Right lobe of liver (tissue), 6 donors: ENCODE data around the gene SLC24A3. TPM values are rescaled to one million over a fixed set of nuclear protein-coding genes. Genes with fewer than 3 reads are reported as not detected.
A peak's percentile ranks its signal among the peaks of the same experiment; 100 is the strongest.

Experiments
- ATAC-seq, 4 donors: fragments of 200-7000 bp; cut with Tn5 transposase; one replicate each; pipeline ENCODE4 v1.9.1; 2020; ENCODE audit warnings: mild to moderate bottlenecking in 4 of 4, moderate library complexity in 4 of 4
- DNase-seq, 3 donors: peaks; one replicate each; pipeline ENCODE4 v3.0.0-alpha.2; 2020
- H3K27ac ChIP-seq, 3 donors: fragments of 200-600 bp; one replicate each; pipeline ENCODE4 v1.8.0; 2022
- H3K27me3 ChIP-seq, 2 donors: fragments of 200-600 bp; one replicate each; pipeline ENCODE4 v1.8.0; 2022
- H3K36me3 ChIP-seq, 4 donors: fragments of 200-600 bp; sonication (generic) in 1 of 4; one replicate each; pipeline versions ENCODE4 v1.5.1 to v1.8.0; 2017 to 2022; ENCODE audit warnings: control low read depth in 1 of 4
- H3K4me1 ChIP-seq, 4 donors: fragments of 200-600 bp; sonication (generic) in 1 of 4; one replicate each; pipeline versions ENCODE4 v1.5.1 to v1.8.0; 2017 to 2022; ENCODE audit warnings: control low read depth in 1 of 4
- H3K4me3 ChIP-seq, 3 donors: fragments of 200-600 bp; one replicate each; pipeline ENCODE4 v1.8.0; 2022
- H3K9me3 ChIP-seq, 4 donors: fragments of 200-600 bp; sonication (generic) in 1 of 4; one replicate each; pipeline versions ENCODE4 v1.5.1 to v1.8.0; 2017 to 2022; ENCODE audit warnings: control low read depth in 1 of 4
- POLR2A ChIP-seq: fragments of 450-650 bp; IDR thresholded peaks from one replicate; pipeline ENCODE4 v1.6.1; 2017; ENCODE audit warnings: antibody characterized with exemption, mild to moderate bottlenecking
- WGBS: methylation state at CpG from one replicate; pipeline ENCODE4 v1.1.6; 2018; ENCODE audit warnings: low coverage, low lambda C conversion rate; ENCODE audit not compliant: insufficient coverage; ENCODE audit errors: missing lambda C conversion rate; 5-methylcytosine and 5-hydroxymethylcytosine counted together
- intact Hi-C, 2 donors: fragments of 100-400 bp; cut with DNase I; formaldehyde crosslinking; loops; one replicate each; pipeline versions ENCODE4 v1.11.2 to v1.14.1; 2022
- total RNA-seq, 6 experiments: library from RNA; depleted of rRNA in 2 of 6; stranded (reverse); fragments of >200 nt in 2 of 6; fragmentation: NEBNext Ultra II Directional in 3 of 6; extraction: Animal tissue kit (Norgen Biotek cat#: 25700) in 3 of 6; gene quantifications; one replicate each; pipeline versions ENCODE4 v1.1.0 to v1.2.4, GENCODE V29; 2016 to 2023
- TF ChIP-seq, protein P1 (sequence below), 4 donors: fragments of 200-600 bp in 3 of 4; fragments of 450-650 bp in 1 of 4; IDR thresholded peaks; one replicate each; pipeline versions ENCODE4 v1.5.1 to v1.8.0; 2016 to 2022; ENCODE audit warnings: antibody characterized with exemption in 4 of 4, mild to moderate bottlenecking in 2 of 4
- donor health status: DM: no; HTN: yes; CAD: no.
- donor health status: DM: no; HTN: no; CAD: no.
- donor health status: DM: no; HTN: no; CAD: no.
- donor health status: DM: no; HTN: yes; CAD: no.
- donor health status: DM: no; HTN: yes; CAD: no.

The SLC24A3 gene
- total RNA-seq, 6 experiments from 2014 or later: 0.06 to 0.49 (median 0.27) TPM

DNA sequence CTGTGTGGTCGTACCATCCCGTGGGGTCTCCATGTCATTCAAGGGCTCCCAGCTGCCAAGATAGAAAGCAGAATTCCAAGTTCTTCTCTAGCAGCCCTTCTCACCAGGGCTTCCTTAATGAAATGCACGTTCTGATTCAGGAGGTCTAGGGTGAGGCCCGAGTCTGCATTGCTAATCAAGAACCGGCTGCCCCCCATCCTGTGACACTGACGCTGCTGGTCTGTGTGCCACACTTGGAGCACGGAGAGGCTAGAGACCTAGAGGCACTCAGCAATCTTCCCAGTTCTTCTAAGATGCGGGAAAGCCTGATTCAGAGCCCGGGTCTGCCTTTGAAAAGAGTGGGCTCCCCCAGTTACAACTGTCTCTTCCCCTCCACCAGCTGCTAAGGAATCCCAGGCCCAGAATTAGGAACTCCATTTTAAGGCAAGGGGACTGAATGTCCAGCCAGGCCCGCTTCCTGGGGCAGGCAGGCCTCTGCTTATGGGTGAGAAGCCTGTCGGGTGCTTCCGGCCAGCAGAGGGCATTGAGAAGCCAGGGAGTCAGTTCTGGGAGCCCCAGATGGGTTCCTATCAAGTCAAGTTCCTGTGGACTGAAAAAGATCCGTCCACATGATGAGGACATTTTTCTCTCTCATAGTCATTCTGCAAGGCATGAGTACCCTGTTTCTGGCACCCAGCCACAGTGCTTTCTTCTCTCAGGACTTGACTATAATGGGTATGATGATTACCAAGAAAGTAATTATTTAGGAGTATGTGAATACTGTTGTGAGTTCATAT lies 475.8 kb downstream of the SLC24A3 start:
- H3K36me3 ChIP-seq: no peaks in the 10 kb centered on the region
- peak; percentile 90 to 97 (median 94) for ATAC-seq

DNA sequence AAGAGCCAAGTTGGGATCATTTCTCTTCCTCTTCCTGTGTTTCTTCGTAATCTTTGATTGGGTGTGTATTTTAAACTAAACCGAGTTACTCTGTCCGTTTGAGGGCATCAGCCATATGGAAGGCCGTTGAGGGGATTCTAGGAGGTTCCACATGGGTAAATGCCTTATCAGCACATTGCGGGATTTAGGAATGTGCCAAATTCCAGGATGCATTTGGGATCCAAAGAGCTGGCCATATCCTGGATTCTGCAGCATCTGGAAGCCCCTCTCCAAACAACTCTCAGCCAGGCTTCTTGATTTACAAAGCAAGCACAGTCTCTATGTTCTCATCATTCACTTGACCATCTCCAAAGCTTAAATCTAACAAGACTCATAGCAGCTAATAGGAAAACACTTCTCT lies 478.0 kb downstream of the SLC24A3 start:
- no peak for ATAC-seq

More for the DNA sequence above, 475.8 kb downstream of the SLC24A3 start:
- no peak for TF ChIP-seq POLR2A
- TF ChIP-seq, protein P1, sequence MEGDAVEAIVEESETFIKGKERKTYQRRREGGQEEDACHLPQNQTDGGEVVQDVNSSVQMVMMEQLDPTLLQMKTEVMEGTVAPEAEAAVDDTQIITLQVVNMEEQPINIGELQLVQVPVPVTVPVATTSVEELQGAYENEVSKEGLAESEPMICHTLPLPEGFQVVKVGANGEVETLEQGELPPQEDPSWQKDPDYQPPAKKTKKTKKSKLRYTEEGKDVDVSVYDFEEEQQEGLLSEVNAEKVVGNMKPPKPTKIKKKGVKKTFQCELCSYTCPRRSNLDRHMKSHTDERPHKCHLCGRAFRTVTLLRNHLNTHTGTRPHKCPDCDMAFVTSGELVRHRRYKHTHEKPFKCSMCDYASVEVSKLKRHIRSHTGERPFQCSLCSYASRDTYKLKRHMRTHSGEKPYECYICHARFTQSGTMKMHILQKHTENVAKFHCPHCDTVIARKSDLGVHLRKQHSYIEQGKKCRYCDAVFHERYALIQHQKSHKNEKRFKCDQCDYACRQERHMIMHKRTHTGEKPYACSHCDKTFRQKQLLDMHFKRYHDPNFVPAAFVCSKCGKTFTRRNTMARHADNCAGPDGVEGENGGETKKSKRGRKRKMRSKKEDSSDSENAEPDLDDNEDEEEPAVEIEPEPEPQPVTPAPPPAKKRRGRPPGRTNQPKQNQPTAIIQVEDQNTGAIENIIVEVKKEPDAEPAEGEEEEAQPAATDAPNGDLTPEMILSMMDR (IDR thresholded peaks at IDR 0.05): peak; percentile 53 to 75 (median 64)
- H3K9me3 ChIP-seq: no peaks in the 10 kb centered on the region
- WGBS: 8% methylated on average over 5 of the region's 13 CpGs
- H3K4me1 ChIP-seq: no peaks in the 10 kb centered on the region
- DNase-seq: peak; percentile 75 to 81 (median 78)
- H3K27me3 ChIP-seq: no peaks in the 10 kb centered on the region
- no peak overlapping the region for H3K27ac ChIP-seq
- intact Hi-C loops: no loop called here
- no peak overlapping the region for H3K4me3 ChIP-seq

DNA sequence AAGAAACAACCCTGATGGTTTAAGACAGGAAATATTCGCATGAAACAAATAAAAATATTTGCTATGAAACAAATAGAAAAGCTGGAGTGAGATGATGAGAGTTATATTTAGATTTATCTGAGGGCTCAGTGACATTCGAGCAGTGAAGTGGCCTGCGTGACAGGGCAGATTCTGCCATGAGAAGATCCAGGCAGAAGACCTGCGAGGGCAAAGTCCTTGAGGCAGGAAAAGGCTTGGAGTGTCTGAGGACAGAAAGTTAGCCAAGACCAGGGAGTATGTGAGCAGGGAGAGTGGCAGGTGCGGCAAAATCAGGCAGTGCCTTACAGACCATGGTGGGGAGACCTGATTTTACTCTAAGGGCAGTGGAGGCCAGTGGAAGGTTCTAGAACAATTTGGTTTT lies 478.7 kb downstream of the SLC24A3 start:
- Histone ChIP-seq H3K9me3 (no peaks in the 10 kb centered on the region), H3K27me3 (no peaks in the 10 kb centered on the region), H3K36me3 (no peaks in the 10 kb centered on the region), H3K4me1 (no peaks in the 10 kb centered on the region), H3K4me3 (no peak overlapping the region), H3K27ac (no peak overlapping the region)
- intact Hi-C loops: loop anchor here in 1 of 2 donors (10.0 kb wide), 2 partner anchors 94 to 304 kb away; no protein-coding TSS in a partner anchor
- TF ChIP-seq, protein P1 (IDR thresholded peaks at IDR 0.05): no peak
- no peak for TF ChIP-seq POLR2A
- DNase-seq (no peak), ATAC-seq (no peak)
- 63% methylated on average over 4 of the region's 5 CpGs for WGBS

More for the DNA sequence above, 478.0 kb downstream of the SLC24A3 start:
- TF ChIP-seq, protein P1 (IDR thresholded peaks at IDR 0.05): no peak
- no peak for TF ChIP-seq POLR2A
- intact Hi-C loops: loop anchor here in 1 of 2 donors (10.0 kb wide), 2 partner anchors 94 to 304 kb away; no protein-coding TSS in a partner anchor
- 50% methylated on average over 5 of the region's 5 CpGs for WGBS
- Histone ChIP-seq H3K9me3 (no peaks in the 10 kb centered on the region), H3K27ac (no peak overlapping the region), H3K36me3 (no peaks in the 10 kb centered on the region), H3K27me3 (no peaks in the 10 kb centered on the region), H3K4me3 (no peak overlapping the region), H3K4me1 (no peaks in the 10 kb centered on the region)
- DNase-seq: no peak

DNA sequence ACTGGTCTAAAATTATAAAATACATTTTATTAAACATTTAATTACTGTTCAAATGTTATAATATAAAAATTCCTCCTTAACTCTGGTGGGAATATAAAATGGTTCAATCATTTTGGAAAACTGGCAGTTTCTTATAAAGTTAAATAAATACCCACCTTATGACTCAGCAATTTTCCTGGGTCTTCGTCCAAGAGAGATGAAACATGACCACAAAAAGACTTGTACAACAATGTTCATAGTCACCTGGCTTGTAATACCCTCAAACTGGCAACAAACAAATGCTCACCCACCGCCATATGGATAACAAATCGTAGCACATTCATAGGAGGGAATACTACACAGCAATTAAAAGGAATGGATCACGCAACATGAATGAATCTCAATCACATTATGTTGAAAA lies 479.7 kb downstream of the SLC24A3 start:
- H3K9me3 ChIP-seq: no peaks in the 10 kb centered on the region
- intact Hi-C loops: loop anchor here in 1 of 2 donors (10.0 kb wide), 2 partner anchors 93 to 303 kb away; no protein-coding TSS in a partner anchor
- H3K4me3 ChIP-seq: no peak overlapping the region
- H3K27me3 ChIP-seq: no peaks in the 10 kb centered on the region
- DNase-seq (no peak), ATAC-seq (no peak)
- H3K27ac ChIP-seq: no peak overlapping the region
- no peaks in the 10 kb centered on the region for H3K4me1 ChIP-seq
- 61% methylated on average over 4 of the region's 4 CpGs for WGBS
- TF ChIP-seq, protein P1 (IDR thresholded peaks at IDR 0.05): no peak
- no peak for TF ChIP-seq POLR2A
- H3K36me3 ChIP-seq: no peaks in the 10 kb centered on the region
